Chondrocyte (in vitro differentiated cells): ENCODE measurements around the gene KIF5C. TPM values are rescaled to one million over a fixed set of nuclear protein-coding genes. Genes with fewer than 3 reads are reported as not detected.

Experiments used
- DNase-seq: peaks from one replicate; pipeline ENCODE4 v3.0.0; 2021; ENCODE audit warnings: mixed read lengths, low spot score
- H3K27ac Mint-ChIP-seq: one replicate; pipeline ENCODE4 v1.8.0; 2021; ENCODE audit warnings: mild to moderate bottlenecking, moderate library complexity, mixed read lengths; ENCODE audit not compliant: unreplicated experiment
- H3K27me3 Mint-ChIP-seq: 2 replicates; pipeline ENCODE4 v1.8.0; 2021; ENCODE audit warnings: low read depth, mixed read lengths
- H3K36me3 Mint-ChIP-seq: 2 replicates; pipeline ENCODE4 v1.8.0; 2021; ENCODE audit warnings: low read depth, mixed read lengths
- H3K4me1 Mint-ChIP-seq: 2 replicates; pipeline ENCODE4 v1.8.0; 2021; ENCODE audit warnings: low read depth, mild to moderate bottlenecking, mixed read lengths
- H3K4me3 Mint-ChIP-seq: one replicate; pipeline ENCODE4 v1.8.0; 2021; ENCODE audit warnings: mild to moderate bottlenecking, moderate library complexity, mixed read lengths; ENCODE audit not compliant: unreplicated experiment
- H3K9me3 Mint-ChIP-seq: 2 replicates; pipeline ENCODE4 v1.8.0; 2021; ENCODE audit warnings: low read depth, mixed read lengths
- total RNA-seq: library from RNA; stranded (reverse); gene quantifications from 3 replicates; pipeline ENCODE4 v1.2.1, GENCODE V29; 2021
- TF ChIP-seq, protein P1 (sequence below): fragments of 200-600 bp; sonication (generic); IDR thresholded peaks from 2 replicates; pipeline ENCODE4 v1.5.0; 2021; ENCODE audit warnings: antibody characterized with exemption, mild to moderate bottlenecking, moderate library complexity

Gene KIF5C
- total RNA-seq, 1 donor from 2014 or later, result 3.1 TPM

DNA sequence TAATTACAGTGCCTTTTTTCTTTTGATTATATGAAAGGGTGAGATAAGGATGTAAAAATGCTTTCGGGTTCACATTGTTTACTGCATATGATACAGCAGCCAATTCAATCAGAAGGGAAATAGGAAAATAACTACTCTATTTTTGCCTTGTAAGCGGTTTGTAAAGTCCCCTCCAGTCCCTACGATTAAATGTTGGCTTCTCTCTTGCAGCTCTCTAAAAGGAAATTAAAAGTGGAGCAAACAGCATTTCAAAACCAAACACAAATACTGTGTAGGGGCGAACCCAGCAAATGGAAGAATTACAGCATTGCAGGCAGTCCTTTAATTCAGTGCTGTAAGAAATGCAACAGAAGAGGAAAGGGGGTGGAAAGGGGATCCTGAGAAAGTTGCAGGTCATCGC is 182.4 kb downstream of the KIF5C start:
- Mint-ChIP-seq H3K27ac (no peak overlapping the region), H3K36me3 (no peaks in the 10 kb centered on the region), H3K27me3 (no peaks in the 10 kb centered on the region), H3K4me3 (no peak overlapping the region), H3K4me1 (peaks cover 6% of the 10 kb centered on the region), H3K9me3 (no peaks in the 10 kb centered on the region)
- TF ChIP-seq, protein P1, sequence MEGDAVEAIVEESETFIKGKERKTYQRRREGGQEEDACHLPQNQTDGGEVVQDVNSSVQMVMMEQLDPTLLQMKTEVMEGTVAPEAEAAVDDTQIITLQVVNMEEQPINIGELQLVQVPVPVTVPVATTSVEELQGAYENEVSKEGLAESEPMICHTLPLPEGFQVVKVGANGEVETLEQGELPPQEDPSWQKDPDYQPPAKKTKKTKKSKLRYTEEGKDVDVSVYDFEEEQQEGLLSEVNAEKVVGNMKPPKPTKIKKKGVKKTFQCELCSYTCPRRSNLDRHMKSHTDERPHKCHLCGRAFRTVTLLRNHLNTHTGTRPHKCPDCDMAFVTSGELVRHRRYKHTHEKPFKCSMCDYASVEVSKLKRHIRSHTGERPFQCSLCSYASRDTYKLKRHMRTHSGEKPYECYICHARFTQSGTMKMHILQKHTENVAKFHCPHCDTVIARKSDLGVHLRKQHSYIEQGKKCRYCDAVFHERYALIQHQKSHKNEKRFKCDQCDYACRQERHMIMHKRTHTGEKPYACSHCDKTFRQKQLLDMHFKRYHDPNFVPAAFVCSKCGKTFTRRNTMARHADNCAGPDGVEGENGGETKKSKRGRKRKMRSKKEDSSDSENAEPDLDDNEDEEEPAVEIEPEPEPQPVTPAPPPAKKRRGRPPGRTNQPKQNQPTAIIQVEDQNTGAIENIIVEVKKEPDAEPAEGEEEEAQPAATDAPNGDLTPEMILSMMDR, result no peak
- DNase-seq, result no peak

DNA sequence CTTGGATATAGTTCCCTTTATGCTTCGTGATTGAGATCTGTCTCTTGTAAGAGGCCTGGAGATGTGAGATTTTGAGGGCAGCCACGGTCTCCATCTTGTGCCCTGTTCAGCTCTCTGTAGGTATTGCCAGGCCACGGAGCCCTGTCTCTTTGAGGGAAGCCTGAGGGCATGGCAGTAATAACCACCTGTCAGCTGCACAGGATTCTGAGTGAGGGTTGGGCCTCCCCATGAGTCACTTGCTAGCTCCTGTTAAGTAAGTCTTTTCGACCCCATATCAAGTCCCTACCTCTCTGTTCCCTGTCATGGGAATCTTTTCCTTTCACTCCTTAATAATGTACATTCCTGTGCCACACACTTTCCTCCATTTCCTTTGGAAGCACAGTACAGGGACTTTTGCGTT is 183.9 kb downstream of the KIF5C start:
- Mint-ChIP-seq H3K27me3 (no peaks in the 10 kb centered on the region), H3K36me3 (no peaks in the 10 kb centered on the region), H3K9me3 (no peaks in the 10 kb centered on the region), H3K27ac (no peak overlapping the region), H3K4me3 (no peak overlapping the region), H3K4me1 (peaks cover 6% of the 10 kb centered on the region)
- TF ChIP-seq, protein P1, result no peak
- no peak for DNase-seq

DNA sequence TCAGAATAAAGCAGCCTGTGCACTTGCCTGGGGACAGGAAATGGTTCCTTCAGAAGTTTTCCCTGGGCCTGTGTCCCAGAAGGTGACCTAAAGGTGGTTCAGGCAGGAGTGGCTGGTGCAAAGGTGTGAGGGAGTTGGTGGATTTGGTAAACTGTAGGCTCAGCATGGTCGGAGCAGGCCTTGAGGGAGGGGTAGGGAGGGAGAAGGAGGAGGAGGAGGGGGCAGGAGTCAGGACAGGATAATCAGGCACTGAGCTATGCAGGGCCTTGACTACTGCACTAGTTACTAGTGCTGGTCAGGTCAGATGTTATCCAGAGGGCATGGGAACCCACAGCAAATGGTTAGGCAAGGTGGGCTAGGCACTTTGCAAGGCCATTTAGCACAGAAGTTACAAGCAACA is 184.8 kb downstream of the KIF5C start:
- peaks cover 12% of the 10 kb centered on the region for H3K4me1 Mint-ChIP-seq
- no peaks in the 10 kb centered on the region for H3K36me3 Mint-ChIP-seq

DNA sequence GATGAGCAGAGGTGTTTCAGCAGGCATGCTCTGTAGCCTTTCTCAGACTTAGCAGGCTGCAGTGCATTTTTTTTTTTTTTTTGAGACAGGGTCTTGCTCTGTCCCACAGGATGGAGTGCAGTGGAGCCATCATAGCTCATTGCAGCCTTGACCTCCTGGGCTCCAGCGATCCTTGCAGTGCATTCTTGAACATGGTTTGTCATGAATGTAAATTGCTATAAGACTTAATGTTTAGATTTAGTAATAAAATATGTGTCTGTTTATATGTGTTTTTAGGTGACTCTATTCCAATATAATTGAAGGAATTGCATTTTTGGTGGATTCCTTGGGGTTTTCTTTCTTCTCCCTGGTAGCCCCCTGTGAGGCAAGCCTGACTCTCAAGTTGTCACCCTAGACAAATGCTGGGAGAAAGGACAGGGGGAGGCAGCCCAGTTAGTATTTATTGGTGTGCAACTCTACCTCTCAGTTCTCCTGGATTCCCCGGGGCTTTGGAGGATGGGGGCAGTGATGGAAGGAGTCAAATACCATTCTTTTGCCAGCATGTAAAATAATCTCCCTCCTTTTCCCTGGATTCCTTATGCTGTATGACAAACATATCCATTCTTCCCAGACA is 186.2 kb downstream of the KIF5C start:
- H3K27me3 Mint-ChIP-seq, result no peaks in the 10 kb centered on the region
- H3K4me3 Mint-ChIP-seq, result no peak overlapping the region
- no peaks in the 10 kb centered on the region for H3K36me3 Mint-ChIP-seq
- TF ChIP-seq, protein P1, result no peak
- peaks cover 13% of the 10 kb centered on the region for H3K4me1 Mint-ChIP-seq
- no peak overlapping the region for H3K27ac Mint-ChIP-seq
- DNase-seq, result no peak
- no peaks in the 10 kb centered on the region for H3K9me3 Mint-ChIP-seq

More for the DNA sequence above, 184.8 kb downstream of the KIF5C start:
- TF ChIP-seq, protein P1, result no peak
- DNase-seq, result no peak
- H3K27me3 Mint-ChIP-seq, result no peaks in the 10 kb centered on the region
- no peak overlapping the region for H3K27ac Mint-ChIP-seq
- H3K4me3 Mint-ChIP-seq, result no peak overlapping the region
- H3K9me3 Mint-ChIP-seq, result no peaks in the 10 kb centered on the region

DNA sequence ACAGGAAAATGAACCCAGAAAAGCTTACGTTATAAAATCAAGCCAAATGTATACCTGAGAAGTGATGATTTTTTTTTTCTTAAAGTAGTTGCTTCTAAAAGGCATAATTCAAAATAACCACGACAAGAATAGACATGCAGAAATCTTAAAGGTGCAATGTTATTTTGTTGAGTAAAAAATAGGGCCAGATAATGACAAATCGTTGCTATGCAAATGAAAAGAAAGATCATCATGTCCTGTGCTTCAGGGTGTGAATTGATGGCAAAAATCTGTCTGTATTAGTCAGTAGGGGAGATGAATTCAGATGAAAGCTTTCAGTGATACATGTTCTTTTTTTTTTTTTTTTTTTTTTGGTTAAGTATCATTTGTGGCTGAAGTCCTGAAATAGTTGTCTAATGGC is 187.5 kb downstream of the KIF5C start:
- no peak for DNase-seq
- Mint-ChIP-seq H3K4me3 (no peak overlapping the region), H3K4me1 (peaks cover 13% of the 10 kb centered on the region), H3K36me3 (no peaks in the 10 kb centered on the region), H3K9me3 (no peaks in the 10 kb centered on the region), H3K27ac (no peak overlapping the region), H3K27me3 (no peaks in the 10 kb centered on the region)
- TF ChIP-seq, protein P1, result no peak
